Measurements from ENCODE around the gene MDH2. TPM values are rescaled to one million over a fixed set of nuclear protein-coding genes. Genes with fewer than 3 reads are reported as not detected.

Gene MDH2
- total and polyA plus RNA-seq, 2 experiments from 2014 or later = 150 to 180 TPM

DNA sequence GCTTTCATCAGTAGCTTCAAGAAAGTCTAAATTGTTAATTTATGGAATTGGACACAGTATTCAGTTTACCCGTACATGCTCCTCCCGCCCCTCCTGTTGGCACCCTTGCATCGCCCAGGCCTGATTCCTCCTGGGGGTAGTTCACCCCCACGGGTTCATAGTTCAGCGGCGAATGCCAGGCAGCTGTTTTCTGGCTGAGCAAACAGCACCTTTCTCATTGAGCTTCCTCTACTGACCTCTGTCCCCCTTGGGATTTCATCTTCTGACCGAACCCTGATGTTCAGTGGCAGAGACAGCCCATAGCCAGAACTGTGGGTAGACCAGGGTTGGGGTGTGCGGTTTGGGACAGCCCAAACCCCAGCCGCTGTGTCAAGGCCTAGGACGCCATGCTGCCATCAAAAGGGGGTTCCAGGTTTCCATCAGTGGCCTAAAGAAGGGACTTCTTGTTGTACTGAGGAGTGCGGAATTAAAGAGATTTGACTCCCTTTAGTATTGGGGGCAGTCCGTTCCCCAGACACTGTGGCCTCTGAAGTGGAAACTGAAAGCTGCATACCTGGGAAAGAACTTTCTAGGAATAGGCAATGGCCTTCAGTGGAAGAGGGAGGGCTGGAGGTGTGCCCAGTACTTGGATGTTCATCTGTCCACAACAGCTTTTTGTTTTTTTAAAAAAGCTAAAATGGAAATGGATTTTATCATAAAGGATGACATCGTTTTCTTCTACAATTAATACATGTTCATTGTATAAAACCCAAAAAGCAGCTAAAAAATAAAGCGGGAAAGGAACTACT is 19.0 kb downstream of the MDH2 start:
- Histone ChIP-seq H3K4me1 (ENCODE audit: insufficient read depth) (no peaks in the 10 kb centered on the region), H3K79me2 (replicated peaks; ENCODE audit: insufficient read depth) (no peaks in the 10 kb centered on the region), H3K4me3 (no peak overlapping the region), H3K27me3 (ENCODE audit: insufficient read depth) (no peaks in the 10 kb centered on the region), H3K27ac (ENCODE audit: low read depth) (no peak overlapping the region), H2AFZ (no peak overlapping the region), H3K9me2 (ENCODE audit: insufficient read depth) (no peaks in the 10 kb centered on the region), H3K36me3 (ENCODE audit: insufficient read depth) (peaks cover 17% of the 10 kb centered on the region), H3F3A (replicated peaks; ENCODE audit: low read depth) (no peaks in the 10 kb centered on the region), H3K4me2 (no peak overlapping the region), H4K20me1 (replicated peaks; ENCODE audit: insufficient read depth) (no peaks in the 10 kb centered on the region)
- no peak for TF ChIP-seq EZH2 (IDR thresholded peaks at IDR 0.05; ENCODE audit: low read depth, unreplicated experiment)
- TF ChIP-seq CREB1 (CRISPR knock-in tag; IDR thresholded peaks at IDR 0.05; ENCODE audit: low read depth) = no peak
- no peak for TF ChIP-seq NANOG (IDR thresholded peaks at IDR 0.05; ENCODE audit: borderline replicate concordance)
- TF ChIP-seq REST (IDR thresholded peaks at IDR 0.05; ENCODE audit: unreplicated experiment) = no peak
- TF ChIP-seq ETS1 (IDR thresholded peaks at IDR 0.05) = no peak
- TF ChIP-seq POLR2AphosphoS5 (IDR thresholded peaks at IDR 0.05; ENCODE audit: low read depth) = no peak
- no peak for TF ChIP-seq ZNF462 (CRISPR knock-in tag; IDR thresholded peaks at IDR 0.05)
- no peak for TF ChIP-seq STAT1 (IDR thresholded peaks at IDR 0.05; ENCODE audit: unreplicated experiment)
- TF ChIP-seq ZNF114 (CRISPR knock-in tag; IDR thresholded peaks at IDR 0.05) = no peak
- no peak for TF ChIP-seq JUNB (IDR thresholded peaks at IDR 0.05; ENCODE audit: unreplicated experiment)
- H3K27me3 Mint-ChIP-seq (ENCODE audit: insufficient read depth, low read depth, poor library complexity) = peaks cover 6% of the 10 kb centered on the region
- H3K4me3 Mint-ChIP-seq = no peak overlapping the region
- H3K4me1 Mint-ChIP-seq = peaks cover 6% of the 10 kb centered on the region
- H3K27ac Mint-ChIP-seq = no peak overlapping the region
- ATAC-seq = no peak
- no peak for DNase-seq (ENCODE audit: low spot score)
- H3K9me3 Mint-ChIP-seq = no peaks in the 10 kb centered on the region
- H3K36me3 Mint-ChIP-seq (ENCODE audit: low read depth) = peaks cover 49% of the 10 kb centered on the region
